Measurements from ENCODE around the gene LIPT2.

Gene LIPT2

DNA sequence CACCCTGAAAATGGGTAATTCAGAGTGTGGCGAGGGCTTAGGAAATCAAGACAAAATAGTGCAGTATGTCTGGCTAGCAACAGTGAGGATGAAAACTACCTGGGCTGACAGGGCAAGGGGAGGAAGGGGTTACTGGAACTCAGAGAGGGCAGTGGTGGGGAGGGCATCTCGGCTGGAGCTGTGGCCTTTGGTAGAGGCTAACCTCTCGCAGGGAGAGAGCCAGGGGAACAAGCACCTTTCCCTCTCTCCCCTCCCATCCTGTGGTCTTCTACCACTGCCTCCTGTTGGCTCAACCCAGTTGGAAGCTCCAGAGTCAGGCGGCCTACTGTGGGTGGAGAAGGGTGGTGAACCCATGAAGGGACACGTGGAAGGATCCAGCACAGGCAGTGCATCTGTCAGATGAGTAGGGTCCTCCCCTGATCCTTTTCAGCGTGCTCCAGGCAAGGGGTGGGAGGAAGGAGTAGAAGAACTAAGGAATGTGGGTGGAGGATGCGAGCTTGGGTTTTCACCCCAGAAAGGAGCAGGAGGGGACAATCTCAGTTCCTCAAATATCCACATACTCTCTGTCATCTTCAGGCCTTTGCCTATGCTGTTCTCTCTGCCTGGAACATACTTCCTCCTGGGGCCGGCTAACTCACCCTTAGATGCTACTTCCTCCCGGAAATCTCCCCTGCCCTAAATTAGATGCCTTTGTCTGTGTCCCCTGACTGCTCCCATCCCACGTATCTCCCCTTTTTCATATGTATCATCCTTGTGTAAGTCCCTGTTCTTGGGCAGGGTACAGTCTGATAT is 19.9 kb downstream of the LIPT2 start:
- ChIA-PET CTCF (interaction anchor here (0.6 to 0.9 kb wide), 3 partner anchors 12 to 262 kb away, joined by 3 read pairs; partner anchors contain the start of gene LIPT2), POLR2A (no interaction called here)
- no peaks in the 10 kb centered on the region for H3K36me3 ChIP-seq (ENCODE audit: control insufficient read depth in 2 of 2, insufficient read depth in 1 of 2, low read length in 2 of 2)
- H3K4me3 ChIP-seq (ENCODE audit: low read depth, low read length) = no peak overlapping the region
- no peaks in the 10 kb centered on the region for H3K4me1 ChIP-seq (ENCODE audit: control insufficient read depth, insufficient read depth, low read length)
- TF ChIP-seq ZNF404 (tag by site-specific recombination; IDR thresholded peaks at IDR 0.05) (no peak), ZNF280D (tag by site-specific recombination; IDR thresholded peaks at IDR 0.05) (no peak), YY1 (tag by site-specific recombination; IDR thresholded peaks at IDR 0.05) (no peak), TRIM28 (IDR thresholded peaks at IDR 0.05; ENCODE audit: borderline replicate concordance, low read length) (no peak), WT1 (tag by site-specific recombination; IDR thresholded peaks at IDR 0.05) (no peak), ZFP69B (tag by site-specific recombination; IDR thresholded peaks at IDR 0.05) (no peak), ZNF2 (tag by site-specific recombination; IDR thresholded peaks at IDR 0.05) (no peak), PRDM4 (tag by site-specific recombination; IDR thresholded peaks at IDR 0.05) (no peak), ZNF544 (tag by site-specific recombination; IDR thresholded peaks at IDR 0.05) (no peak), ZNF830 (tag by site-specific recombination; IDR thresholded peaks at IDR 0.05; ENCODE audit: low read depth) (no peak), SP2 (tag by site-specific recombination; IDR thresholded peaks at IDR 0.05) (no peak)
- TF ChIP-seq, protein P1, sequence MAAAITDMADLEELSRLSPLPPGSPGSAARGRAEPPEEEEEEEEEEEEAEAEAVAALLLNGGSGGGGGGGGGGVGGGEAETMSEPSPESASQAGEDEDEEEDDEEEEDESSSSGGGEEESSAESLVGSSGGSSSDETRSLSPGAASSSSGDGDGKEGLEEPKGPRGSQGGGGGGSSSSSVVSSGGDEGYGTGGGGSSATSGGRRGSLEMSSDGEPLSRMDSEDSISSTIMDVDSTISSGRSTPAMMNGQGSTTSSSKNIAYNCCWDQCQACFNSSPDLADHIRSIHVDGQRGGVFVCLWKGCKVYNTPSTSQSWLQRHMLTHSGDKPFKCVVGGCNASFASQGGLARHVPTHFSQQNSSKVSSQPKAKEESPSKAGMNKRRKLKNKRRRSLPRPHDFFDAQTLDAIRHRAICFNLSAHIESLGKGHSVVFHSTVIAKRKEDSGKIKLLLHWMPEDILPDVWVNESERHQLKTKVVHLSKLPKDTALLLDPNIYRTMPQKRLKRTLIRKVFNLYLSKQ (tag by site-specific recombination; IDR thresholded peaks at IDR 0.05; ENCODE audit: borderline replicate concordance) = no peak
- no peak overlapping the region for H3K27ac ChIP-seq (ENCODE audit: extremely low read depth, low read depth, low read length)
- no peaks in the 10 kb centered on the region for H3K9me3 ChIP-seq (ENCODE audit: control insufficient read depth, insufficient read depth, low read depth, low read length)

DNA sequence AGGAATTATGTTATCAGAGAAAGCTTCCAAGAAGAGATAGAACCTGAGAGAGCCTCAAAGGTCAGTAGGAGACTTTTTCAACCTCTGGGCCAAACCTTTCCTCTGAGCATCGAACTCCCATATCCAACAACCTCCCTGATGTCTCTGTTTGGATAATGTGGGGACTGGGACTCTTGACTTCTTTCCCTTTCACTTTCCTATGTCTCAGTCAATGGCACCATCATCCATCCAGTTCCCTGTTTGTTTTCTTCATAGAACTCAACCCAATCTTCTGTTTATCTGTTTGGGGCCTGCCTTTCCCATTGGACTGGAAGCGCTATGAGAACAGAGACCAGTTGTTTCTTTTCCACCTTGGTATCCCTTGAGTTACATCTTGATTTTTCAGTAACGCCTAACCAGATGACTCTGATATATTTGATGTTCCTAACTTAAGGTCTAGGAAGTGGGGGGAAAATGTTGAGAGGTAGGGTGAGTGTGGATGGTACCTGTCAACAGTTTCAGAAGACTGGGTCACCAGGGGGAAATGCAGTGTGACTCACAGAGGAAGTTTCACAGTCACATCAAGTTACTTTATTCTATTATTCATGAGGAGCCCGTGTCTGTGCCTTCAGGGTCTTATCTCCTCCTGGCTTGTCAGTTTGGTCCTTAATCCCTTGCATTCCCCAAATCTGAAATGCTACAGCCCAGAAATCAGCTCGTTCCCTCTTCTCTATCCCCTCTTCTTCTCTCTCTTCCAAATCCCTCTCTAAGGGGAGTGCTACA is 21.7 kb downstream of the LIPT2 start:
- H3K9me3 ChIP-seq (ENCODE audit: control insufficient read depth, insufficient read depth, low read depth, low read length) = no peaks in the 10 kb centered on the region
- H3K27ac ChIP-seq (ENCODE audit: extremely low read depth, low read depth, low read length) = no peak overlapping the region
- CTCF ChIA-PET = no interaction called here
- H3K36me3 ChIP-seq (ENCODE audit: control insufficient read depth in 2 of 2, insufficient read depth in 1 of 2, low read length in 2 of 2) = no peaks in the 10 kb centered on the region
- no peak overlapping the region for H3K4me3 ChIP-seq (ENCODE audit: low read depth, low read length)
- no peaks in the 10 kb centered on the region for H3K4me1 ChIP-seq (ENCODE audit: control insufficient read depth, insufficient read depth, low read length)
- POLR2A ChIA-PET = no interaction called here
- TF ChIP-seq ZBTB8A (tag by site-specific recombination; IDR thresholded peaks at IDR 0.05) = no peak
- TF ChIP-seq ZSCAN4 (tag by site-specific recombination; IDR thresholded peaks at IDR 0.05) = no peak
- TF ChIP-seq ZFHX2 (tag by site-specific recombination; conservative IDR thresholded peaks at IDR 0.05) = no peak
- TF ChIP-seq, protein P2, sequence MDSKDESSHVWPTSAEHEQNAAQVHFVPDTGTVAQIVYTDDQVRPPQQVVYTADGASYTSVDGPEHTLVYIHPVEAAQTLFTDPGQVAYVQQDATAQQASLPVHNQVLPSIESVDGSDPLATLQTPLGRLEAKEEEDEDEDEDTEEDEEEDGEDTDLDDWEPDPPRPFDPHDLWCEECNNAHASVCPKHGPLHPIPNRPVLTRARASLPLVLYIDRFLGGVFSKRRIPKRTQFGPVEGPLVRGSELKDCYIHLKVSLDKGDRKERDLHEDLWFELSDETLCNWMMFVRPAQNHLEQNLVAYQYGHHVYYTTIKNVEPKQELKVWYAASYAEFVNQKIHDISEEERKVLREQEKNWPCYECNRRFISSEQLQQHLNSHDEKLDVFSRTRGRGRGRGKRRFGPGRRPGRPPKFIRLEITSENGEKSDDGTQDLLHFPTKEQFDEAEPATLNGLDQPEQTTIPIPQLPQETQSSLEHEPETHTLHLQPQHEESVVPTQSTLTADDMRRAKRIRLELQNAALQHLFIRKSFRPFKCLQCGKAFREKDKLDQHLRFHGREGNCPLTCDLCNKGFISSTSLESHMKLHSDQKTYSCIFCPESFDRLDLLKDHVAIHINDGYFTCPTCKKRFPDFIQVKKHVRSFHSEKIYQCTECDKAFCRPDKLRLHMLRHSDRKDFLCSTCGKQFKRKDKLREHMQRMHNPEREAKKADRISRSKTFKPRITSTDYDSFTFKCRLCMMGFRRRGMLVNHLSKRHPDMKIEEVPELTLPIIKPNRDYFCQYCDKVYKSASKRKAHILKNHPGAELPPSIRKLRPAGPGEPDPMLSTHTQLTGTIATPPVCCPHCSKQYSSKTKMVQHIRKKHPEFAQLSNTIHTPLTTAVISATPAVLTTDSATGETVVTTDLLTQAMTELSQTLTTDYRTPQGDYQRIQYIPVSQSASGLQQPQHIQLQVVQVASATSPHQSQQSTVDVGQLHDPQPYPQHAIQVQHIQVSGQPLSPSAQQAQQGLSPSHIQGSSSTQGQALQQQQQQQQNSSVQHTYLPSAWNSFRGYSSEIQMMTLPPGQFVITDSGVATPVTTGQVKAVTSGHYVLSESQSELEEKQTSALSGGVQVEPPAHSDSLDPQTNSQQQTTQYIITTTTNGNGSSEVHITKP (tag by site-specific recombination; IDR thresholded peaks at IDR 0.05) = no peak
- TF ChIP-seq ZNF580 (tag by site-specific recombination; IDR thresholded peaks at IDR 0.05) = no peak
- TF ChIP-seq ZNF830 (tag by site-specific recombination; IDR thresholded peaks at IDR 0.05; ENCODE audit: low read depth) = no peak
- no peak for TF ChIP-seq ZNF785 (tag by site-specific recombination; IDR thresholded peaks at IDR 0.05)
- no peak for TF ChIP-seq GLIS2 (tag by site-specific recombination; IDR thresholded peaks at IDR 0.05)
- no peak for TF ChIP-seq GLIS1 (tag by site-specific recombination; IDR thresholded peaks at IDR 0.05)
- no peak for TF ChIP-seq ZNF521 (tag by site-specific recombination; IDR thresholded peaks at IDR 0.05)

Measured in HEK293 (cell line).